T1000 (cell line): ENCODE data around the gene PRPSAP1.
"Not testable (repeated sequence)": the region's sequence is repeated elsewhere in the genome, so short reads cannot be mapped to it uniquely, and the experiment has no call there.

Experiments used
- DNase-seq: peaks from one replicate; lab custom pipeline; 2025; ENCODE audit warnings: mixed read lengths; lab: John Stamatoyannopoulos, UW

Gene PRPSAP1

DNA sequence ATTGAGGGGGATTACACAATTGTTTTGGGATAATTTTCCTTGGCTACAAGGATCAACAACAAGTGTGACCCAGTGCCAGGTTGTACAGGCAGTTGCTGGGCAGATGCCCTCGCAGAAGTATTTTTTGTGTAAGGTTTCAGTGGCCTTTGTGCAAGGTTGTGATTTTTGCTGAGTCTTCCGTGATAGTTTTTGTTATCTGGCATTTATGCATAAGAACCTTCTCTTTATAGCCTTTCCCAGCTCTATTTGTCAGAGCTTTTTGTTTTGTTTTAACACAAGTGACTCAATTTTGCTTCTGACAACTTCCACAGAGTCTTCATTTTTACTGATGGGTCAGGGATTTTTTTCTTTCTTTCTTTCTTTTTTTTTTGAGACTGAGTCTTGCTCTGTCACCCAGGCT, 6.7 kb upstream of the PRPSAP1 start:
- no peak for DNase-seq

DNA sequence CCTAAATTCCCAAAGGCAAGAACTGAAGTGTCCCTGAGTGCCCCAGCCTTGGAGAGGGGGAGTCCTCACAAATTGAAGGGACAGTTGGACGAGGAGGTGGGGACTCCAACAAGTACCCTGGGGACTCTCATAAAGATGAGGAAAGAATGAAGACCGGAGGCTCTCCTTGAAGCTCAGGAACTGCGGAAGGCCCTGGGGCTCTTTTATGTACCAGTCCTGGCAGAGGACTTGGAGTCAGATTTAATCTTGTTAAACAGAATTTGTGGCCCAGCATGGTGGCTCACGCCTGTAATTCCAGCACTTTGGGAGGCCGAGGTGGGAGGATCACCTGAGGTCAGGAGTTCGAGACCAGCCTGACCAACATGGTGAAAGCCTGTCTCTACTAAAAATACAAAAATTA, 6.1 kb upstream of the PRPSAP1 start:
- DNase-seq, result not testable (repeated sequence)

DNA sequence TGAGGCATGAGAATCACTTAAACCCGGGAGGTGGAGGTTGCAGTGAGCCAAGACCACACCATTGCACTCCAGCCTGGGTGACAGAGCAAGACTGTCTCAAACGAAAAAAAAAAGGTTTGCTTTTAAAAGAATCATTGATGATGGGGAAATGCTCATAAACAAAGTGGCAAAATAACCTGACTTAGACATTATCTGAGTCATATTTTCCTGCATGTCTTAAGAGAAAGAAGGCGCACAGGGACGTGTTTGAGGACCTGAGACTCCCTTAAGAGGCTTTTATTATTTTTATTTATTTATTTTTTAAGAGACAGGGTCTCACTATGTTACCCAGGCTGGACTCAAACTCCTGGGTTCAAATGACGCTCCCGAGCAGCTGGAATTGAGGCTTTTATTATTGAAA, 5.7 kb upstream of the PRPSAP1 start:
- DNase-seq, result no peak

GRCh38 chr17:76357597-76358158, 4.0 kb upstream of the PRPSAP1 start:
- DNase-seq, result no peak

- DNase-seq, result no peak
Measured at GRCh38 chr17:76356803-76357456, 3.2 kb upstream of the PRPSAP1 start.

- DNase-seq, result no peak
Measured at GRCh38 chr17:76354747-76355310, 1.1 kb upstream of the PRPSAP1 start.

DNA sequence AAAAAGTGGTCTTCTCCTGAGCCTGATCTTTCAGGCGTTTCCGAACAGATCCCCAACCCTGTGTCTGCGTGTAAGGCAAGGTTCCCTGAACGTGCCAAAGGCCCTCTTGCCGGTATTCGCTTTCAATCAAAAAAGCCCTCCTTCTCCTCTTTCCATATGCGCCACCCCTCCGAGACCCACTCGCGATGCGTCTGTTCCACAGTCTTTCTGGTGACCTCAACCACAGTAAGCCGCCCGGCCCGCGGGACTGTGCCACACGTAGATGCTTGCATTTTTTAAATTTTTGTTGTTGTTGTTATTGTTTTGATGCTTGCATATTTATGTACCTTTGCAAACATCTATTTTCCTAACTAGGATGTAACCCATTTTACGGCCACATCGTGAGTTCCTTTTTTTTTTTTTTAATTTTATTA, 607 bp upstream of the PRPSAP1 start:
- no peak for DNase-seq

GRCh38 chr17:76353004-76353598, 615 bp downstream of the PRPSAP1 start:
- no peak for DNase-seq

DNA sequence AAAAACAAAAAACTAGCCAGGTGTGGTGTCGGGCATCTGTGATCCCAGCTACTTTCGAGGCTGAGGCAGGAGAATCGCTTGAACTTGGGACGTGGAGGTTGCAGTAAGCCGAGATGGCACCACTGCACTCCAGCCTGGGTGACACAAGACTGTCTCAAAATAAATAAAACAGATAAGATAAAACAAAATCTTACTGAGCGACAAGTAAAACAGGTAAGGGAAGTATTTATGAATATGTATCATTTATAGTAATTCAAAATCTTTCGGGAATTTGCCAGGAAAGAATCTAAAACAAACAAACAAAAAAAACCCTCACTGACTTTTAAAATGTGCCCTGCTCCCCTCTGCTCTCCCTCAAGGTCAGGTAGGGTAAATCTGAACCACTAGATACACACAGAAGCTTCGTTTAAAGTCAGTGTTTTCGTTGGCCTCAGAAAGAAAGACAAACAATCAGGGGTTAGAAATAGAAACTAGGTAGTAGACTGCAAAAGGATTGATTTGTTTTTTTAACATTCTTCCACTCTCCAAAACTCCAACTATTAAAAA, 2.1 kb downstream of the PRPSAP1 start:
- DNase-seq, result no peak

DNA sequence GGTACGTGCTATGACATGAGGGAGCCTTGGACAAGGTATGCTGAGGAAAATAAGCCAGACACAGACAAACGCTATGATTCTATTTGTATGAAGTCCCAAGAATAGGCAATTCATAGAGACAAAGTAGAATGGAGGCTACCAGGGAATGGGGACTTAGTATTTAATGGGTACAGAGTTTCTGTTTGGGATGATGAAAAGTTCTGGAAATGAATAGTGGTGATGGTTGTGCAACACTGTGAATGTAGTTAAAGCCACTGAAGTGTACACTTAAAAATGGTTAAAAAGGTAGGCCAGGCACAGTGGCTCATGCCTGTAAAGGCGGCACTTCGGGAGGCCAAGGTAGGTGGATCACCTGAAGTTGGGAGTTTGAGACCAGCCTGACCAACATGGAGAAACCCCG, 3.3 kb downstream of the PRPSAP1 start:
- no peak for DNase-seq

- not testable (repeated sequence) for DNase-seq
Measured at GRCh38 chr17:76346936-76347335, 6.8 kb downstream of the PRPSAP1 start.

DNA sequence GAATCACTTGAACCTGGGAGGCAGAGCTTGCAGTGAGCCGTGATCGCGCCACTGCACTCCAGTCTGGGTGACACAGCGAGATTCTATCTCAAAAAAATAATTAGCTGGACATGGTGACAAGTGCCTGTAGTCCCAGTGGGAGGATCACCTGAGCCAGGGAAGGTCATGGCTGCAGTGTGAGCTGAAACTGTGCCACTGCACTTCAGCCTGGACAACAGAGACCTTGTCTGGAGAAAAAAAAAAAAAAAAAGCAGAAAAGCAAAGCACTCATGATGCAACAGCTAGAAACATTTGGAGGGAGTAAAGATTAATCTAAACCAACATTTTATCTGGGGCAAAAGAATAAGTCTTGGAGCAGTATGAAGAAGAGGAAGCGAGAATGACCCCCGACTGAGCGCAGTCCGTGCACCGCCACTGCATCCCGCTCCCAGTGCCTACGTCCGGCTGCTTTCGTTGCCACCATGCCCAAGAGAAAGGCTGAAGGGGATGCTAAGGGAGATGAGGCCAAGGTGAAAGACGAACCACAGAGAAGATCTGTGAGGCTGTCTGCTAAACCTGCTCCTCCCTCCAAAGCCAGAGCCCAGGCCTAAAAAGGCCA, 8.2 kb downstream of the PRPSAP1 start:
- no peak for DNase-seq

DNA sequence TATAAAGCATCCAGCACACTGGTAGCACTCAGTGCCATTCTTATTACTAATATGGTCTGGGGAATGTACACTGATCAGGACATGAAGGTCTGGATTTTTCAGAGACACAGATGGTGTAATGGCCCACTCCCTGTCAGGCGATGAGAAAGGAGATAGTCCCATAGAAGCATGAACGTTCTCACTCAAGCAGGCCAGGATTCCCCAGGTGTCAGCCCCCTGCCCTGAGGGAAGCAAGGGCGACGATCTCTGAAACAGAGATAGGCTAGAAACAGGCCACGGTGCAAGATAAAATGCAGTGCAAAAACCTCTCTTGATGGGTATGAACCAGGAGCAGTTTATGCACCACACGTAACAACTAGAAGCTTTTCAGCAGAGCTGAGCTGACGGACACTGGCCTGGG, 10.6 kb downstream of the PRPSAP1 start:
- no peak for DNase-seq

GRCh38 chr17:76341301-76341700, 12.4 kb downstream of the PRPSAP1 start:
- DNase-seq, result no peak

GRCh38 chr17:76337413-76337777, 16.3 kb downstream of the PRPSAP1 start:
- no peak for DNase-seq

- DNase-seq, result no peak
Measured at GRCh38 chr17:76336756-76337412, 16.8 kb downstream of the PRPSAP1 start.

DNA sequence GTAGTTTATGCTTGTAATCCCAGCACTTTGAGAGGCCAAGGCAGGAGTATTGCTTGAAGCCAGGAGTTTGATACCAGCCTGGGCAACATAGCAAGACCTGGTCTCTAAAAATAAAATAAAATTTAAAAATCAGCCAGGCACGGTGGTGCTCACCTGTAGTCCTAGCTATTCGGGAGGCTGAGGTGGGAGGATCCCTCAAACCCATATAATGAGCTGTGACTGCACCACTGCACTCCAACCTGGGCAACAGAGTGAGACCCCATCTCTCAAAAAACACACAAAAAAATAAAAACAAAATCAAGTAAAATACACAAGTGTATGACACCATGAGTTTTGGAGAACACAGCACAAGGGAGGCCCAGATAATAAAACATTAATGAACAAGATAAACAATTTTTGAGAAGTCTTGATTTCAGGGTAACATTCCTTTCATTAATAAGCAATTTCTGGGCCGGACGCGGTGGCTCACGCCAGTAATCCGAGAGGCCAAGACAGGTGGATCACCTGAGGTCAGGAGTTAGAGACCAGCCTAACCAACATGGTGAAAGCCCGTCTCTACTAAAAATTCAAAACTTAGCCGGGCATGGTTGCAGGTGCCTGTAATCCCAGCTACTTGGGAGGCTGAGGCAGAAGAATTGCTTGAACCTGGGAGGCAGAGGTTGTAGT, 17.9 kb downstream of the PRPSAP1 start:
- no peak for DNase-seq

GRCh38 chr17:76333673-76334505, 19.8 kb downstream of the PRPSAP1 start:
- DNase-seq, result no peak

DNA sequence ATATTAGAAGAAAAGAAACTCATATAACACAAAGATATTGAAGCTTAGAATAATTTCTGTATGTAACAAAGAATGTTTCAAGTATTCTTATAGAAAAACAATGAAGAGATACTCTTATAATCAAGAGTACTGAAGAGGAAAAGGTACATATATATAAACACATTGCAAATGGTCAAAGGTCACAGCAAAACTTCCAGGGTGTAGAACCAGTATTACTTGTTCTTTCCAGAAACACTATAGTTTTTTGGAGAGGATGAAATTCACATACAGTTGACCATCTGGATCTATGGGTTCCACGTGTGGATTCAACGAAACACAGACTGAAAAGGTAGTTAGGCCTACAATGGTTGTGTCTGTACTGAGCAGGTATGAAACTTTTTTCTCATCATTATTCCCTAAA, 22.6 kb downstream of the PRPSAP1 start:
- DNase-seq, result no peak

GRCh38 chr17:76329664-76330063, 24.1 kb downstream of the PRPSAP1 start:
- no peak for DNase-seq

GRCh38 chr17:76327696-76328095, 26.0 kb downstream of the PRPSAP1 start:
- no peak for DNase-seq
